Measurements from ENCODE around the gene MIA3. TPM values are rescaled to one million over a fixed set of nuclear protein-coding genes. Genes with fewer than 3 reads are reported as not detected.
A peak's percentile ranks its signal among the peaks of the same experiment; 100 is the strongest.

Gene MIA3
- 47.0 and 51.4 TPM in 2 replicates for polyA plus RNA-seq (2012; rRNA removed)
- 15.9 and 24.8 TPM in 2 replicates for polyA plus RNA-seq (2012; cell fraction: cytosol; rRNA removed)
- polyA plus RNA-seq (2012; cell fraction: nucleus; rRNA removed): 104 and 144 TPM in 2 replicates

- POLR2A ChIA-PET: no interaction called here
- Histone ChIP-seq H3K9me2 (no peaks in the 10 kb centered on the region), H4K20me1 (ENCODE audit: insufficient read depth) (no peaks in the 10 kb centered on the region), H3K4me3 (ENCODE audit: low read depth in 2 of 2, low read length in 1 of 2) (peak within 1 kb of the TSS; percentile 86 to 99), H3K27ac (ENCODE audit: low read depth in 2 of 2, low read length in 1 of 2) (peak within 1 kb of the TSS; percentile 53 to 79), H3K79me2 (ENCODE audit: insufficient read depth) (peaks cover 26% of the 10 kb centered on the region), H2AFZ (ENCODE audit: low read depth) (peak within 1 kb of the TSS; percentile 100), H3K4me2 (peak within 1 kb of the TSS; percentile 93), H3K27me3 (ENCODE audit: insufficient read depth) (no peaks in the 10 kb centered on the region), H3F3A (replicated peaks; ENCODE audit: insufficient read depth) (no peaks in the 10 kb centered on the region), H3K36me3 (replicated peaks in 1 of 2; ENCODE audit: control insufficient read depth in 1 of 2, insufficient read depth in 2 of 2, low read length in 1 of 2) (peaks cover 4 to 17% of the 10 kb centered on the region in 2 experiments), H3K4me1 (ENCODE audit: control insufficient read depth in 1 of 2, insufficient read depth in 2 of 2, low read depth in 1 of 2, low read length in 1 of 2) (peaks cover 5 to 10% of the 10 kb centered on the region in 2 experiments; a peak in 2 of 4 replicates), H3K9ac (peak within 1 kb of the TSS; percentile 81; the same call in 1 of the 2 replicates), H3K9me3 (no peaks in the 10 kb centered on the region)
- CTCF ChIA-PET: interaction anchor here (0.8 to 4.4 kb wide), 3 partner anchors 16 to 163 kb away, joined by 3 to 26 read pairs (median 26); no protein-coding TSS in a partner anchor
- 9% methylated on average over 11 of the region's 81 CpGs for WGBS (ENCODE audit: low lambda C conversion rate)
- TF ChIP-seq ELF1 (IDR thresholded peaks at IDR 0.05) (no peak), RXRA (IDR thresholded peaks at IDR 0.05; ENCODE audit: borderline replicate concordance, low read depth) (no peak), SIN3A (IDR thresholded peaks at IDR 0.05; ENCODE audit: borderline replicate concordance, low read depth, low read length) (0 out of 2 replicates have a peak, but pooled peaks have one; percentile 17), CHD2 (IDR thresholded peaks at IDR 0.05; ENCODE audit: low read length, partially characterized antibody) (no peak), IRF3 (IDR thresholded peaks at IDR 0.05; ENCODE audit: low read depth, low read length) (no peak), RFX5 (IDR thresholded peaks at IDR 0.05; ENCODE audit: low read length) (no peak), RAD21 (IDR thresholded peaks at IDR 0.05; ENCODE audit: low read length) (no peak), TEAD4 (IDR thresholded peaks at IDR 0.05; ENCODE audit: borderline replicate concordance, insufficient read depth) (no peak), GATA2 (CRISPR knock-in tag; IDR thresholded peaks at IDR 0.05) (no peak), YY1 (IDR thresholded peaks at IDR 0.05; ENCODE audit: low read depth) (peak; percentile 90), USF1 (IDR thresholded peaks at IDR 0.05; ENCODE audit: borderline replicate concordance, low read depth) (no peak), MXI1 (IDR thresholded peaks at IDR 0.05; ENCODE audit: low read depth, low read length) (0 out of 2 replicates have a peak, but pooled peaks have one; percentile 18), POLR2AphosphoS5 (IDR thresholded peaks at IDR 0.05; ENCODE audit: low read depth, low read length) (peak; percentile 69; the same call in 1 of the 2 replicates), TAF1 (IDR thresholded peaks at IDR 0.05; ENCODE audit: borderline replicate concordance, low read depth, low read length) (peak; percentile 96), PBX3 (IDR thresholded peaks at IDR 0.05) (no peak), GABPA (IDR thresholded peaks at IDR 0.05; ENCODE audit: low read depth) (no peak), EP300 (IDR thresholded peaks at IDR 0.05; ENCODE audit: borderline replicate concordance in 1 of 2, low read depth in 1 of 2, low read length in 1 of 2) (no peak), FOXJ3 (CRISPR knock-in tag; IDR thresholded peaks at IDR 0.05) (no peak), REST (IDR thresholded peaks at IDR 0.05; ENCODE audit: low read depth, low read length) (peak; percentile 32; the same call in 1 of the 2 replicates), NFIC (IDR thresholded peaks at IDR 0.05; ENCODE audit: borderline replicate concordance) (no peak), EZH2phosphoT487 (IDR thresholded peaks at IDR 0.05; ENCODE audit: borderline replicate concordance, low read depth) (no peak)
- TF ChIP-seq, protein P1, sequence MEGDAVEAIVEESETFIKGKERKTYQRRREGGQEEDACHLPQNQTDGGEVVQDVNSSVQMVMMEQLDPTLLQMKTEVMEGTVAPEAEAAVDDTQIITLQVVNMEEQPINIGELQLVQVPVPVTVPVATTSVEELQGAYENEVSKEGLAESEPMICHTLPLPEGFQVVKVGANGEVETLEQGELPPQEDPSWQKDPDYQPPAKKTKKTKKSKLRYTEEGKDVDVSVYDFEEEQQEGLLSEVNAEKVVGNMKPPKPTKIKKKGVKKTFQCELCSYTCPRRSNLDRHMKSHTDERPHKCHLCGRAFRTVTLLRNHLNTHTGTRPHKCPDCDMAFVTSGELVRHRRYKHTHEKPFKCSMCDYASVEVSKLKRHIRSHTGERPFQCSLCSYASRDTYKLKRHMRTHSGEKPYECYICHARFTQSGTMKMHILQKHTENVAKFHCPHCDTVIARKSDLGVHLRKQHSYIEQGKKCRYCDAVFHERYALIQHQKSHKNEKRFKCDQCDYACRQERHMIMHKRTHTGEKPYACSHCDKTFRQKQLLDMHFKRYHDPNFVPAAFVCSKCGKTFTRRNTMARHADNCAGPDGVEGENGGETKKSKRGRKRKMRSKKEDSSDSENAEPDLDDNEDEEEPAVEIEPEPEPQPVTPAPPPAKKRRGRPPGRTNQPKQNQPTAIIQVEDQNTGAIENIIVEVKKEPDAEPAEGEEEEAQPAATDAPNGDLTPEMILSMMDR (IDR thresholded peaks at IDR 0.05): no peak
- peak; percentile 97 for DNase-seq
Observed at GRCh38 chr1:222618001-222618879, at the start of gene MIA3. TSS of gene MIA3 (plus strand) at chr1:222618097. CDS start at chr1:222618111, 14 bp downstream.
